Stimulated activated CD8-positive, alpha-beta memory T cell treated with anti-CD3 and anti-CD28 coated beads, Interleukin-4, amount 100 ng/mL, for 1 hour (primary cell): ENCODE data around the gene EP400.

Experiments
- DNase-seq, 2 donors: peaks; one replicate each; pipeline ENCODE4 v3.0.0-alpha.2; 2020; ENCODE audit warnings: low read depth in 2 of 2, low spot score in 1 of 2

EP400 gene, protein sequence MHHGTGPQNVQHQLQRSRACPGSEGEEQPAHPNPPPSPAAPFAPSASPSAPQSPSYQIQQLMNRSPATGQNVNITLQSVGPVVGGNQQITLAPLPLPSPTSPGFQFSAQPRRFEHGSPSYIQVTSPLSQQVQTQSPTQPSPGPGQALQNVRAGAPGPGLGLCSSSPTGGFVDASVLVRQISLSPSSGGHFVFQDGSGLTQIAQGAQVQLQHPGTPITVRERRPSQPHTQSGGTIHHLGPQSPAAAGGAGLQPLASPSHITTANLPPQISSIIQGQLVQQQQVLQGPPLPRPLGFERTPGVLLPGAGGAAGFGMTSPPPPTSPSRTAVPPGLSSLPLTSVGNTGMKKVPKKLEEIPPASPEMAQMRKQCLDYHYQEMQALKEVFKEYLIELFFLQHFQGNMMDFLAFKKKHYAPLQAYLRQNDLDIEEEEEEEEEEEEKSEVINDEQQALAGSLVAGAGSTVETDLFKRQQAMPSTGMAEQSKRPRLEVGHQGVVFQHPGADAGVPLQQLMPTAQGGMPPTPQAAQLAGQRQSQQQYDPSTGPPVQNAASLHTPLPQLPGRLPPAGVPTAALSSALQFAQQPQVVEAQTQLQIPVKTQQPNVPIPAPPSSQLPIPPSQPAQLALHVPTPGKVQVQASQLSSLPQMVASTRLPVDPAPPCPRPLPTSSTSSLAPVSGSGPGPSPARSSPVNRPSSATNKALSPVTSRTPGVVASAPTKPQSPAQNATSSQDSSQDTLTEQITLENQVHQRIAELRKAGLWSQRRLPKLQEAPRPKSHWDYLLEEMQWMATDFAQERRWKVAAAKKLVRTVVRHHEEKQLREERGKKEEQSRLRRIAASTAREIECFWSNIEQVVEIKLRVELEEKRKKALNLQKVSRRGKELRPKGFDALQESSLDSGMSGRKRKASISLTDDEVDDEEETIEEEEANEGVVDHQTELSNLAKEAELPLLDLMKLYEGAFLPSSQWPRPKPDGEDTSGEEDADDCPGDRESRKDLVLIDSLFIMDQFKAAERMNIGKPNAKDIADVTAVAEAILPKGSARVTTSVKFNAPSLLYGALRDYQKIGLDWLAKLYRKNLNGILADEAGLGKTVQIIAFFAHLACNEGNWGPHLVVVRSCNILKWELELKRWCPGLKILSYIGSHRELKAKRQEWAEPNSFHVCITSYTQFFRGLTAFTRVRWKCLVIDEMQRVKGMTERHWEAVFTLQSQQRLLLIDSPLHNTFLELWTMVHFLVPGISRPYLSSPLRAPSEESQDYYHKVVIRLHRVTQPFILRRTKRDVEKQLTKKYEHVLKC (N-terminal part only)

DNA sequence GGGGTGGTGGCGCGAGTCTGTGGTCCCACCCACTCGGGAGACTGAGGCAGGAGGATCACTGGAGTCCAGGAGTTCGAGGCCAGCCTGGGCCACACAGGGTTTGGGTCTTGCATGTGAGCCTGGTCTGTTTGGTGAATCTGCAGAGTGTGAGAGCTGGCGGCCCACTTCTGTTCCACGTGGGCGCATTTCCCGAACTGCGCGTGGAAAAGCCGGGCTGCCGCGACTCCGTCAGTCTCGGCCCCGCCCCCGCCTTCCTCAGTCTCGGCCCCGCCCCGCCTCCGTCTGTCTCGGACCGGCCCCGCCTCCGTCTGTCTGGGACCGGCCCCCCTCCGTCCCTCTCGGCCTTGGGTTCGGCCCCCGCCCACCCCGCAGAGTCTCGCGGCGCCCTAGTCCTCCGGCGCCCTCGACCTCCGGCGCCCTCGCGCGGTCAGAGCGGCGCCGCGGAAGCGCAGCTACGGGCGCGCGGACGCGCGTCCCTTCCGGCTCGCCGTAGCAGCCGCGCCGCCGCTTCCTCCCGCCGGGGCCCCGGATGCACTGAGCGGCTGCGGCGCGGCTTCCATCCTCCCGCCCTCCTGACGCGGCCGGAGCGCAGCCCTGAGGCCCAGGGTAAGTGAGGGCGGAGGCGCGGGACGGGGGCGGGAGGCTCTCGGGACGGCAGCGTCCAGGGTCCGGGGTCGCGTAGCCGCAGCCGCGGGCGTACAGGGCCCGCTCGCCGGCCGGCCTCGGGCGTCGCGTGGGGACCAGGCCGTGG lies at the start of gene EP400:
Gene EP400 (plus strand): TSS at position 512 of the 751 bp plus-strand sequence. CDS start 10,678 bp downstream, outside the sequence.
- DNase-seq = peak; percentile 93 to 94

DNA sequence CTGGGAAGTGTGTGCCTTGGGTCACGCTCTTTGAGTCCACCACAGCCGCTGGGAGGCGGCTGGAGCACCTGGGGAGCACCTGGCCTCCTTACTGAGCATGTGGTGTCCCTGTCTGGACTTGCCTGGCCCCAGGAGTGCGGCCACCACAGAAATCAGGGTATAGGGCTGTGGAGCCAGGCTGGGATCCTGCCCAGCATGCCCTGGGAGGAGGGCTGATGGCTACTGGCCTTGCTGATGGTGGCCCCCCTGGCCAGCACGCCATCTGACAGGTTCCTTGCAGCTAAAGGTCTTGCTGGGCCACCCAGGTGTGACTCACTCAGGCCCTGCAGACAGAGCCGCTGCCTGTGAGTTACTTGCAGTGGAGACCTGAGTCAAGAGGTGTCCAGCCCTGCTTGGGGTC lies 49.3 kb upstream of the EP400 start:
- DNase-seq = no peak

DNA sequence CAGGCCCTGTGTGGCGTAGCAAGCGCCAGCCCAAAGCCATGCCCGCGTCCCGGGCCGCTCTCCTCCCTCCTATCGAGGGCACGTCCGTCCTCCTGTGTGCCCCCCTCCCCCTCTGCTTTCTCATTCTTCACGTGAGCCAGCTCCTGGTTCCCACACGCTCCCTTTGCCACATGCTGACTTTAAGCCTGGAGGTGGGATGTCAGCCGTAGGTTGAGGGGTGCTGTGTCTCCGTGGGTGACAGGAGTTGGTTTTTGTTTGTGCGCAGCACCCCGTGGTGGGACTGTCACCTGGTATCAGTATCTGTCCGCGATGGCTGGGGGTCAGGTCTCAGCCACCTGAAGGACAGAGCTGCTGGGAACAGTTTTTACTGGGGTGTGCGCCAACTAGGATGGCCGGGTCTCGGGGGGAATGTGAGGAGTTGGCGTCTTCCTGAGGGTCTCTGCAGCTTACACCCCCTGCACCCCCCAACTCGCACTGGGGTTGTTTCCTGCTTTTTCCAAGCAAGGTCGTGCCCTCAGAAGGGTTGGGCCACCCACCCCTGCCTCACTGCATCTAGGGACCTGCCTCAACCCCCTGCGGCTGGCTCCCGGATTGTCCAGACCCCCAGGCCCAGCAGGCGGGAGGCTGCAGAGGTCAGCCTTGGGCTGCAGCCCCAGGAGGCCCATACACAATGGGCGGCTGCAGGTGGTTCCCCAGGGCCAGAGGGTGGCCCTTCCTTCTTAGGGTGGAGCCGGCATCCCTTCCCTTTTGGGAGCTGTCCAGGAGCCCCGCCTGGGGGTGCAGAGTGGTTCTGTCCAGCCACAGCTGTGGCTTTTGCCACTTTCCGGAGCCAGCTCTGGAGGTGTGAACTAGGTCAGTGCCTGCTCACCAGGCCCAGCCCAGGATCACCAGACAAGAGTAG lies 48.1 kb upstream of the EP400 start:
- no peak for DNase-seq

DNA sequence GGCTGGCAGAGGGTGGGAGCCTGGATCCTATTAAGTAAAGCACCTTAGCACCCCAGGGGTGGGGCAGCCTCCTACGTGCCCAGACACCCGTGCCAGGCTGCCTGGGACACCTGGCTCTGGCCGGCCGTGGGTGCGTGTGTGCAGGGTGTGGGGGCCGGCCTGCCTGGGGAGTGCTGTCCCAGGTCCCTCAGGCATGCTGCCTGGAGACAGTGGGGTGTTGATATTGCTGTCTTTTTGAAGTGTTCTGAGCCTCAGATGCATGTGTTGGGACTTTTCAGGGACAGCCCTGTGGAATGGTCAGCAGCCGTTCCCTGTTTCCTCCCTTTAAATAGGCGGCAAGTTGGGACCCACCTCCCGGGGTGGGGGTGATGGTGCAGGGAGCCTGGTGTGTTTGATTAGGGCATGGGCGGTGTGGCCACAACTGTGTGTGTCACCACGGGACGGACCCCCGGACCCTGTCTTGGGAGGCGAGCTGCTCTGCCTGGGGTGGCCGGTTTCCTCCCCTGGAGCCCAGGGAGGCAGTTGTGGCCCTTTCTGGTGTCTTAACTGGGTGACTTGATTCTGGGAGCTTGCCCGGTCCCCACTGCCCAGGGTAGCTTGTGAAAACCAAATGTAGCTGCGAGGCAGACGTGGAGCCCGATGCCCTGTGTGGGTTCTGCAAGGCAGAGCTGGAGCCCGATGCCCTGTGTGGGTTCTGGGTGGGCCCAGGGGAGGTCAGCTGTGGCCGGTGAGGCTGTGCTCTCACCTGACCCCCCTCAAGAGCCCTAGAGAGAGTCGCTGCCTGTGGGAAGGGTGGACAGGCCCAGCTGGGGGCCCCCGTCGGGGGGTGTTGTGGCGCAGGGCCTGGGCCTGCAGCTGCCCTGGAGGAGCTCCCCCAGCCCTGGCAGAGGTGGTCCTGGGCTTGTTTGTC lies 47.2 kb upstream of the EP400 start:
- DNase-seq = no peak

DNA sequence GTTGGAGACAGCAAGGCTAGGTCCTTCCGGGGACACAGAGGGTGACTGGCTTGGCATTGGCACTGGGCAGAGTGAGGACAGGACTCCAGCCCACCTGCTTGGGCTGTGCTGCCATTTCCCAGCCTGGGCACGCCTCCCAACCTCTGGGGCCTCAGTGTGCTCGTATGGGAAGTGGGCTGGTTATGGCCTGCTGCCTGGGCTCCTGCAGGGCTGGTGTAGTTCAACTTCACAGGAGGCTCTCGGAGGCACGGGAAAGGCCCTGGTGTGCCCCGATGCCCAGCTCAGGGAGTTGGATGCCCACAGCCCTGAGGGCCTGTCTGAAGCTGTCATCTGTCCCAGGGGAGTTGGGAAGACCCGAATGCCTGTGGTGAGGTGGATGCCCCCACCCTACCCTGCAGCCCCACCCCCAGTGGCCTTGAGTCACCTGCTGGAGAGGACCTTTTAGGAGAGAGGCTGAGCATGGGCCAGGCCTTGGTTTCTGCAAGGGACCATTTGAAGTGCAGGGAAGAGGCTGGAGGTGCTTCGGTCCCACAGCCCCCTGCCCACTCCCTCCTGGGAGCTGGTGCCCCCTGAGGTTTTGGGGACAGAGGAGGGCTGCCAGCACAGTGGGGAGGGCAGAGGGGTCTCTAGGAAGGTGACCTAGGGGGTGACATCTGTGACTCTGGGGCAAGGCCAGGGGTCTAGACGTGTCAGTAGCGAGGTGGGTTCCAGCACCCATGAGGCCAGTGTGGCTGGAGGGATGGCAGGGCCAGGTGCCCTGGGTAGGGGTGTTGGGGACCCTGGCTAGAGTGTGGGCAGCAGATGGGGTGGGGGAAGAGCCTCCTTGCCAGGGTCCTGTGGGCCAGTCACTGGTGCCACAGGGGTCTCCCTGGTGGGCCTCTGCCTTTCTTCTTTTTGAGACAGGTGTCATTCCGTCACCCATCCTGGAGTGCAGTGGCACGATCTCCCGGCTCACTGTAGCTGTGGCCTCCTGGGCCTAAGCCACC lies 46.2 kb upstream of the EP400 start:
- DNase-seq = no peak

DNA sequence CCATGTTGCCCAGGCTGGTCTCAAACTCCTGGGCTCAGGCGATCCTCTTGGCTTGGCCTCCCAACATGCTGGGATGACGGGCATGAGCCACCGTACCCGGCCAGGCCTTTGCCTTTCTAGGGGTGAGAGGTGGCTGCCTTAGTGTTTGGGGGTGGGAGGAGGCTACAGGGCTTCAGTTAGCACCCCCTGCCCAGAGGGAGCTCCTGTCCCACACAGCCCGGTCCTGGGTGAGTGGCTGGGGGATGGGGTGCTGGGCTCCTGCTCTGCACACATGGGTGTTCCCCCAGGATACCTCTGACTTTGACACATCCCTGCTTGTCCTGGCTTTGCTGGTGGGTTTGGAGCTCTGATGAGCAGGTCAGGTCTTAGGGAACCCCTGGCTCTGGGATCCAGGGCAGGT lies 45.4 kb upstream of the EP400 start:
- no peak for DNase-seq

DNA sequence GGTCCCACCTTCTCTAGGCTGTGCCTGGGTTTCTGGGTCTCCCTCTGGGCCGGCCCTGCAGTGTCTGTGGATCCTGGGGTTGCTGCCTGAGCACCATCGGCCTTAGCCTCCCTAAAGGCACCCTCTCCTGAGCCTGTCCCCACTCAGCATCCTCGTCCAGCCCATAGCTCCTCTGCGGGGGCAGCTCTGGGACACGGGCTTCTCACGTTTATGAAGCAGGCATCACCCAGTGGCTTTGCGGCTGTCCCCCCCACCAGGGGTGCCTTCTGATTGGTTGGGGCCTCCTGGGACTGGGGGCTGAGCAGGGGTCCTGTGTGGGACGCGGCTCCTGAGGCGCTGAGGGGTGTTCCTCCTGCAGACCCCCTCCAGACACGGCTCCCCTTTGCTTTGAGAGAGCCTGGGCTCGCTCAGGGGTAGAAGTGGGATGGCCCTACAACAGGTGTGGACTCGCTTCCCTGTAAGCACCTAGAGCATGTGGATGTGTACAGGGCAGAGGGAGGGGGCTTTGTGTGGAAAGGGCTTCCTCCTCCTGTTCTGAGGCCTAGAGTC lies 44.6 kb upstream of the EP400 start:
- DNase-seq = no peak

DNA sequence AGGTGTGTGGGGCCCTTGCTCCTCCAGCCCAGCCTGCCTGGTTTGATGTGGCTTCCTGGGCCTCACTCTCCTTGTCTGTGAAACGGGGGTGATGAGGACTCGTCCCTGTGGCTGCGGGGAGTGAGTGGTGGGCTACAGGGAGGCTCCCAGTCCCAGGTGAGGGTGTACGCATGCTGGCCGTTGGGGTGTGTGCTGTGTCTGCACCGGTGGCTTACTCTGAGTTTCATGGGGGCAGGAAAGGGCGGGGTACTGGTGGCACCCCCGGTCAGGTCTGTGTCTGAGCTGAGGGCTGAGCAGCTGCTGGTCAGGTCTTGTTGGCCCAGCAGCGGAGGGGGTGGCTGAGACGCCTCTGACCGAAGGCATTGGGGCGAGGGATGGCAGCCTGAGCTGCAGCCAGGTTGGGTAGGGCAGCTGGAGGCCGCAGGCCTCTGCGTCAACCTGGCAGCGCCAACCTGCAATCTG lies 44.1 kb upstream of the EP400 start:
- no peak for DNase-seq

DNA sequence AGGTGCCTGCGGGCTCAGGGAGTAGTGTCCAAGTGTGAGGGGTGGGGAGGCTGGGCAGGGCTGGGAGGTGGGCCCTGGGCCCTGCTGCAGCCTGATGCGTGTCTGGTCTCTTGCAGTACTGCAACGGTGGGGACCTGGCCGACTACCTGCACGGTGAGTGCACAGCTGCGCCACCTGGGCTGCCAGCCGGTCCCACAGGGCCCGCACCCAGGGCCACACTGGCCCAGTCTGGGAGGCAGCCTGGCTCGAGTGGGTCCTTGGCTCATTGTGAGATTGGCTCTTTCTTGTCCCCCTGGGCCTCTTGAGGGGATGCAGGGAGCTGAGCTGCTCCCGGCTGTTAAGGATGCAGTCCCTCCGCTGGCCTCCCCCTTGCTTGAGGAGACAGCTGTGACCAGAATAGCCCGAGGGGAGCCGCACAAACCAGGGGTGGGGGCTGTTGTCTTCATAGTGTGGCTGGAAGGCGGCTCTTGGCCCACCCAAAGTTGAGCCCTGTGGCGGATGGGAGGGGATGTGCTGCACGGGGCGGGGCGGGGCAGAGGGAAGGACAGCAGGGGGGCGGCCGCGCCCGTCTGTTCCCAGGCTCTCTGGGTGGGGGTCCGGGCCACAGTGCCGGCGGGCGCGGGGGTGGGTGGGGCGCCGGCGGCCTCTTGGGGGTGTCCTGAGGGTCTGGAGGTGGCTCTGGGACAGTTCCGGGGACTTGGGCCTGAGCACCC lies 42.2 kb upstream of the EP400 start:
- DNase-seq = no peak

DNA sequence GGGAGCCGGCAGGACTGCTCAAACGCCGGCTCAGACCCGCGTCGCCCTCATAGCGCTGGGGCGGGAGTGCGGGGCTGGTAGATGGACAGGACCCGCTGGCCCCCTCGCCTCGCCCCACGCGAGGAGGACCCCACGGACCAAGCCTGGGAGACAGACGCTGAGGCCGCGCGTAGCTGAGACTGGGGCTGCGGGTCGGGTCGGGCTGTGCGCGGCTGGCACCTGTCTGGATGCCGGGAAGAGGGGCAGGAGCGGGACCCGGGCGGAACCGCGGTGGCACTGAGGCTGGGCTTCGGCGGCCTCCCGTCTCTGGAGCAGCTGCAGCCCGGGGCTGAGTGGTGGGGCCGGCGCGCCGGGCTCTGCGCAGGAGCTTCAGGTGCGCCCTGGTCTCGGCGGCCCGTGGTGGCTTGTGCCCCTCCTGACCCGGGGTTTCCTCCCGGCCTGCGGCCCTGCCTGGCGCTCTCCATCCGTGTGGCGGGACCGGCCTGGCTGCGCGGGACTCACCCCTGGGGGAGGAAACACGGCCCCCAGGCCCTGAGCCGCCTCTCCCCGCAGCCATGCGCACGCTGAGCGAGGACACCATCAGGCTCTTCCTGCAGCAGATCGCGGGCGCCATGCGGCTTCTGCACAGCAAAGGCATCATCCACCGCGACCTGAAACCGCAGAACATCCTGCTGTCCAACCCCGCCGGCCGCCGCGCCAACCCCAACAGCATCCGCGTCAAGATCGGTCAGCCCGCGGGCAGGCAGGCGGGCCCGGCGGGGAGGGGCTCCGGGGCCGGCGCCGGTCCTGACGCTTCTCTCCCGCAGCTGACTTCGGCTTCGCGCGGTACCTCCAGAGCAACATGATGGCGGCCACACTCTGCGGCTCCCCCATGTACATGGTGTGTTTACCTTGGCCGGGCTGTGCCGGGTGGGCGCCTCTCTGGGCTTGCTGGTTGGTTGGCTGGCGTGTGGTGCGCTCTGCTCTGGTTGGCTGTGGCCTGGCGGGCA lies 41.4 kb upstream of the EP400 start:
- no peak for DNase-seq

DNA sequence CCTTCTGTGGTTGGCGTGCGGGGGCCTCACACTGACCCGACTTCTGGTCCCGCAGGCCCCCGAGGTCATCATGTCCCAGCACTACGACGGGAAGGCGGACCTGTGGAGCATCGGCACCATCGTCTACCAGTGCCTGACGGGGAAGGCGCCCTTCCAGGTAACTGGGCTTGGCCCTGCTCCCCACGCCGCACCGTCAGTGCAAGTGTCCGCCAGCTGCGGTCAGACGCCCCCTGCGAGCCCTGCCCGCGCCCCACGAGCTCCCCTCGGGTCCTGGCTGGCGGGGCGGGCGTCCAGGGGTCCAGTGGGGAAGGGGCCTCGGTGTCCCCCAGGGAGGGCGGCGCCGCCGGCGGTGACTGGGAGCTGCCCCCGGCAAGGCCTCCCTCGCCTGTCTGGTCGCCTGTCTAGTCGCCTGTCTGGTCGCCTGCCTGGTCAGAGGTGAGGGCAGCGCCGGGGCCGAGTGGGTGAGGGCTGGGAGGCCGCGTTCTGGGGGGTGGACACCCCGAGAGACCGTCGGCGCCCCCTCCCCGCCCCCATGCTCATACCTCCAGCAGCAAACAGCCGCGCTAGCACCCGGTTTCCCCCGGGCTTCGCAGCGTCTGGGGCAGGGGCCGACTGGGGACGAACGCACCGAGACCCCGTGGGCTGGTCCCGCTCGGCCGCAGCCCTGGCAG lies 40.5 kb upstream of the EP400 start:
- DNase-seq = no peak

DNA sequence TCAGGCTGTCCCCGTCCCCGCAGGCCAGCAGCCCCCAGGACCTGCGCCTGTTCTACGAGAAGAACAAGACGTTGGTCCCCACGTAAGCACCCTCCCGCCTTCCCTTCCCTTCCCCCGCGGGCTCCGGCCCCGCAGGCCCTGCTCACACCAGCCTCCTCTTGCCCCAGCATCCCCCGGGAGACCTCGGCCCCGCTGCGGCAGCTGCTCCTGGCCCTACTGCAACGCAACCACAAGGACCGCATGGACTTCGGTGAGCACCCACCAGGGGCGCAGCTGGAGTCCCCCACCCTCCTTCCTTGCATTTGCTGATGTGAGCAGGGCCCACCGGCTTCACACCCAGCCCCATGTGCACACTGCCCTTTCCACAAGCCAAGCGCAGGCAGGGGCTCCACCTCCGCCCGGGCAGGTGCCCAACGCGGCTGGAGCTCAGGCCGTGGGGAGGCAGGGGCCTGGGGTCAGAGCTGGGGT lies 40.0 kb upstream of the EP400 start:
- no peak for DNase-seq

DNA sequence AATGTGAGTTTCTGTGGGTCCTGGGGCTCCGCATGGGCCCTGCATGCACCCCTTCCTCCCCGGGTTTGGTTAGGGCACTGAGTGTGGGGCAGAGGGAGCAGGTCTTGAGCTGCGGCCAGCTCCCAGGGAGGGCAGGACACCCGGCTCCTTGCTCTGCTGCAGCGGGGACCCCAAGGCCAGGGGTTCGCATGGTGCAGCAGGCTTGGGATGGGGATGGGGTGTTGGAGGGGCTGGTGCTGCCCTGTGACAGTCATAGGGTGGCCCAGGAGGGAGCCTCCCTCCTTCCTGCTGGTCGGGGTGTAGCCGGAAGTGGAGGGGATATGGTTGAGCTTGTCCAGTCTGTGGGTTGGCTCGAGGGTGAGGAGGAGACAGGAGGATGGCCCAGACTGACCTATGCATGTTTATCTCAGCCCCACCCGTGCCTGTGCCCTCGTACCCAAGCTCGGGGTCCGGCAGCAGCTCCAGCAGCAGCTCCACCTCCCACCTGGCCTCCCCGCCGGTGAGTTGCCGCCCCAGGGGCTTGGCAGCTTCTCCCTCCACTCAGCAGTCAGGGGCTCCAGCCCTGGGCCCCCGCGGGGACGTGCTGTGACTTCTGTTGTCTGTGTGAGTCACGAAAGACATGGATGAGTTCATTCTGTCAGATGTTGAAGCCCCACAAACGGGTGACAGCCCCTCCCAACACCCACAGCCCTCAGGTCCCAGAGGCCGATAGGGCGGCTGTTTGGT lies 39.3 kb upstream of the EP400 start:
- no peak for DNase-seq
